K562 (cell line): Measurements from ENCODE around the gene ZNF264. TPM values are rescaled to one million over a fixed set of nuclear protein-coding genes. Genes with fewer than 3 reads are reported as not detected.

Source experiments
- BCL6 ChIP-seq: fragments of 250-450 bp; sonication (Bioruptor Pico); IDR thresholded peaks from 2 replicates; pipeline ENCODE4 v1.4.0; 2020
- CHD1 ChIP-seq: fragments of 200-600 bp; sonication (generic); IDR thresholded peaks from one replicate; pipeline ENCODE4 v1.6.1; 2012; ENCODE audit warnings: mild to moderate bottlenecking, moderate library complexity, low read length, inconsistent platforms
- CREB3 ChIP-seq: fragments of 450-650 bp; conservative IDR thresholded peaks from 2 replicates; pipeline ENCODE4 v1.6.1; 2016; ENCODE audit warnings: missing genetic modification characterization, low read depth, mild to moderate bottlenecking, missing compliant biosample characterization, moderate library complexity
- EZH2 ChIP-seq: IDR thresholded peaks from 2 replicates; pipeline ENCODE4 v1.6.1; 2012; ENCODE audit warnings: low read depth, mild to moderate bottlenecking, inconsistent platforms, low read length, borderline replicate concordance
- GABPB1 ChIP-seq: sonication (generic); formaldehyde crosslinking; IDR thresholded peaks from 2 replicates; pipeline ENCODE4 v1.8.0; 2022; ENCODE audit warnings: mild to moderate bottlenecking, missing genetic modification reagents
- GTF2E2 ChIP-seq: fragments of 200-800 bp; sonication (Bioruptor generic); IDR thresholded peaks from 2 replicates; pipeline ENCODE4 v1.6.1; 2016; ENCODE audit warnings: missing genetic modification characterization, missing compliant biosample characterization
- HLTF ChIP-seq: fragments of 450-650 bp; IDR thresholded peaks from 2 replicates; pipeline ENCODE4 v1.6.1; 2016
- HMGN3 ChIP-seq: IDR thresholded peaks from 2 replicates; pipeline ENCODE4 v1.6.1; 2011; ENCODE audit warnings: borderline replicate concordance, low read depth, mild to moderate bottlenecking, mixed read lengths, low read length; ENCODE audit not compliant: insufficient read length; ENCODE audit errors: extremely low read depth
- IRF2 ChIP-seq: sonication (generic); formaldehyde crosslinking; IDR thresholded peaks from 2 replicates; pipeline ENCODE4 v1.8.1; 2022; ENCODE audit warnings: mild to moderate bottlenecking, missing genetic modification reagents
- KAT7 ChIP-seq: sonication (generic); formaldehyde crosslinking; IDR thresholded peaks from 2 replicates; pipeline ENCODE4 v1.8.0; 2022; ENCODE audit warnings: missing genetic modification reagents, mild to moderate bottlenecking, borderline replicate concordance
- MCM5 ChIP-seq: fragments of 450-650 bp; IDR thresholded peaks from 2 replicates; pipeline ENCODE4 v1.6.1; 2016; ENCODE audit warnings: low read depth
- NR4A1 ChIP-seq, 2 experiments: fragments of 250-450 bp in 1 of 2; fragments of 450-650 bp in 1 of 2; sonication (Bioruptor Pico) in 1 of 2; IDR thresholded peaks; 2 replicates each; pipeline versions ENCODE4 v1.4.0 to v1.6.1; 2016 to 2020; ENCODE audit warnings: mild to moderate bottlenecking in 2 of 2, missing compliant biosample characterization in 1 of 2, missing genetic modification characterization in 1 of 2, moderate library complexity in 1 of 2
- POLR2A ChIP-seq: fragments of 450-650 bp; conservative IDR thresholded peaks from 2 replicates; pipeline ENCODE4 v1.6.1; 2016
- RBFOX2 ChIP-seq: fragments of 200-400 bp; formaldehyde crosslinking; IDR thresholded peaks from 2 replicates; pipeline ENCODE4 v1.6.1; 2017; ENCODE audit warnings: low read depth, mild to moderate bottlenecking, low read length, moderate library complexity
- REST ChIP-seq, 2 experiments: fragments of 450-650 bp; formaldehyde crosslinking in 1 of 2; IDR thresholded peaks; 2 replicates each; pipeline versions ENCODE4 v1.4.0 to v1.6.1; 2014 to 2020; ENCODE audit warnings: mild to moderate bottlenecking in 2 of 2, borderline replicate concordance in 1 of 2, low read depth in 1 of 2
- ZNF740 ChIP-seq, 3 experiments: fragments of 200-800 bp in 1 of 3; sonication (Bioruptor generic) in 1 of 3; sonication (generic) in 1 of 3; formaldehyde crosslinking in 1 of 3; IDR thresholded peaks; 2 replicates each; pipeline versions ENCODE4 v1.6.1 to v1.8.0; 2016 to 2022; ENCODE audit warnings: mild to moderate bottlenecking in 2 of 3, missing compliant biosample characterization in 2 of 3, missing genetic modification characterization in 2 of 3, missing genetic modification reagents in 1 of 3
- ZNF766 ChIP-seq: fragments of 200-800 bp; sonication (Bioruptor generic); conservative IDR thresholded peaks from 2 replicates; pipeline ENCODE4 v1.6.1; 2016; ENCODE audit warnings: missing genetic modification characterization, missing compliant biosample characterization
- polyA plus RNA-seq, 8 experiments: library from polyadenylated mRNA; depleted of rRNA in 4 of 8; stranded (reverse) in 5 of 8; unstranded in 3 of 8; fragments of >200 nt; fragmentation: Nextera tagmentation in 2 of 8; fragmentation: Illumina TruSeq in 1 of 8; extraction: Ambion mirVana in 2 of 8; extraction: Trizol in 1 of 8; gene quantifications; 2 replicates each; pipeline versions ENCODE4 v1.2.1 to v1.2.3, GENCODE V29; 2011 to 2014; ENCODE audit warnings: inconsistent platforms in 1 of 8, missing spikeins in 1 of 8
- total RNA-seq, 7 experiments: library from RNA; depleted of rRNA in 6 of 7; stranded (reverse); fragments of >200 nt in 6 of 7; fragmentation: Illumina TruSeq in 2 of 7; extraction: Trizol in 2 of 7; gene quantifications; 2 replicates each; pipeline versions ENCODE4 v1.2.1 to v1.2.3, GENCODE V29; 2011 to 2021; ENCODE audit warnings: low replicate concordance in 1 of 7

Gene ZNF264
- total and polyA plus RNA-seq, 9 of the 15 experiments (the other 6 are each of a cell fraction or from before 2014, with no cell fraction given), result 0.08 to 7.9 (median 1.3) TPM

- TF ChIP-seq REST (IDR thresholded peaks at IDR 0.05; ENCODE audit: borderline replicate concordance), result no peak
- no peak for TF ChIP-seq REST (CRISPR knock-in tag; IDR thresholded peaks at IDR 0.05; ENCODE audit: low read depth)
- TF ChIP-seq BCL6, result no peak
- no peak for TF ChIP-seq GTF2E2
- TF ChIP-seq NR4A1 (CRISPR knock-in tag; IDR thresholded peaks at IDR 0.05), result no peak
- TF ChIP-seq NR4A1 (tag; IDR thresholded peaks at IDR 0.05), result no peak
- TF ChIP-seq ZNF766 (CRISPR knock-in tag), result no peak
- TF ChIP-seq POLR2A, result peak; percentile 62; the same call in 1 of the 2 replicates
- TF ChIP-seq EZH2, result no peak
- no peak for TF ChIP-seq KAT7
- TF ChIP-seq IRF2 (CRISPR knock-in tag), result no peak
- no peak for TF ChIP-seq CREB3
- peak; percentile 82 for TF ChIP-seq RBFOX2
- no peak for TF ChIP-seq ZNF740 (CRISPR knock-in tag; IDR thresholded peaks at IDR 0.05)
- TF ChIP-seq ZNF740 (tag; IDR thresholded peaks at IDR 0.05), result no peak
- no peak for TF ChIP-seq CHD1
- peak; percentile 86 for TF ChIP-seq GABPB1 (CRISPR knock-in tag)
- no peak for TF ChIP-seq HMGN3
- no peak for TF ChIP-seq HLTF
- no peak for TF ChIP-seq MCM5
Observed at GRCh38 chr19:57191141-57192076, at the start of gene ZNF264 (continued).
